Karpas-422 (cell line): ENCODE results near the gene PCDH15. TPM values are rescaled to one million over a fixed set of nuclear protein-coding genes. Genes with fewer than 3 reads are reported as not detected.

Experiments used
- DNase-seq: peaks from one replicate; pipeline ENCODE4 v3.0.0-alpha.2; 2015
- H2AFZ ChIP-seq: fragments of 200-600 bp; sonication (generic); 2 replicates; pipeline ENCODE4 v1.6.1; 2014; ENCODE audit warnings: antibody characterized with exemption, low read length, mixed read lengths
- H3K27ac ChIP-seq: fragments of 200-600 bp; sonication (generic); 2 replicates; pipeline ENCODE4 v1.5.1; 2014; ENCODE audit warnings: mild to moderate bottlenecking, low read length, moderate library complexity
- H3K27me3 ChIP-seq: fragments of 200-600 bp; sonication (generic); 2 replicates; pipeline ENCODE4 v1.6.1; 2014; ENCODE audit warnings: low read length, mixed read lengths
- H3K36me3 ChIP-seq: fragments of 200-600 bp; sonication (generic); 2 replicates; pipeline ENCODE4 v1.6.1; 2014; ENCODE audit warnings: low read length, mixed read lengths; ENCODE audit not compliant: insufficient read depth
- H3K4me1 ChIP-seq: fragments of 200-600 bp; sonication (generic); 2 replicates; pipeline ENCODE4 v1.6.1; 2014; ENCODE audit warnings: mild to moderate bottlenecking, low read length, mixed read lengths
- H3K4me2 ChIP-seq: fragments of 200-600 bp; sonication (generic); 2 replicates; pipeline ENCODE4 v1.6.1; 2014; ENCODE audit warnings: low read length, low read depth, mild to moderate bottlenecking; ENCODE audit not compliant: poor library complexity, severe bottlenecking
- H3K4me3 ChIP-seq: fragments of 200-600 bp; sonication (generic); 2 replicates; pipeline ENCODE4 v1.5.1; 2014; ENCODE audit warnings: mild to moderate bottlenecking, antibody characterized with exemption, low read length, mixed read lengths
- H3K79me2 ChIP-seq: fragments of 200-600 bp; sonication (generic); 2 replicates; pipeline ENCODE4 v1.6.1; 2014; ENCODE audit warnings: mild to moderate bottlenecking, low read length, mixed read lengths
- H3K9ac ChIP-seq: fragments of 200-600 bp; sonication (generic); 2 replicates; pipeline ENCODE4 v1.6.0; 2014; ENCODE audit warnings: low read length
- H3K9me2 ChIP-seq: fragments of 200-600 bp; sonication (generic), shearing (Covaris generic); replicated peaks from 2 replicates; pipeline ENCODE4 v1.6.0; 2014; ENCODE audit warnings: mild to moderate bottlenecking, low read length, moderate library complexity; ENCODE audit not compliant: insufficient read depth
- H3K9me3 ChIP-seq: fragments of 300-700, 200-600 bp; sonication (generic); 2 replicates; pipeline ENCODE4 v1.6.1; 2014; ENCODE audit warnings: low read length, mixed read lengths
- H4K20me1 ChIP-seq: fragments of 200-600 bp; sonication (generic); 2 replicates; pipeline ENCODE4 v1.6.1; 2014; ENCODE audit warnings: mild to moderate bottlenecking, antibody characterized with exemption, low read length, low read depth; ENCODE audit not compliant: insufficient read depth
- total RNA-seq: library from RNA; depleted of rRNA; stranded (reverse); fragments of >200 nt; shearing (Covaris generic); gene quantifications from 2 replicates; pipeline ENCODE4 v1.2.3, GENCODE V29; 2014; ENCODE audit warnings: low replicate concordance

The PCDH15 gene
- total RNA-seq, 1 experiment from 2014 or later, result not detected

GRCh38 chr10:54081950-54082349 is 719.1 kb downstream of the PCDH15 start:
- Histone ChIP-seq H3K9me3 (peaks cover 39% of the 10 kb centered on the region), H3K79me2 (no peaks in the 10 kb centered on the region), H3K9ac (no peak overlapping the region), H3K4me3 (no peak overlapping the region), H3K4me2 (no peak overlapping the region), H3K36me3 (no peaks in the 10 kb centered on the region), H2AFZ (no peak overlapping the region), H3K27me3 (no peaks in the 10 kb centered on the region), H3K9me2 (no peaks in the 10 kb centered on the region), H3K27ac (no peak overlapping the region), H3K4me1 (no peaks in the 10 kb centered on the region), H4K20me1 (no peaks in the 10 kb centered on the region)
- no peak for DNase-seq

DNA sequence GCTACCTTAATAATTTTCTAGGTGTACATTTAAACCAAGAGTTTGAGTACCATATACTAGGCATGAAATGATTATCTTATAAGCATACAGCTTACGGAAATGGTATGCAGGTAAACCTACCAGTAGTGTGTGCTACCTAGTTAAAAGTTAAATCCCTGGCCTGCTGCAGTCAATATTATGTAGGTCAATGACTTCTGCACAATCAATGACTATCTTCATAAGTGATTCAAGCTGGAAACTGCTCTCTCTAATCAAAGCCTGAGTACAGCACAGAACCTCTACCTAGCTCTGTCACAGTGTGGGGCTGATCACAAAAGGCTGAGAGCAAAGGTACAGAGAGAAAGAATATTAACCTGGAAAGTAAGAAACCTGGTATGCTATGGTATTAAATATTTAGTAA is 733.7 kb downstream of the PCDH15 start:
- H3K9me2 ChIP-seq, result no peaks in the 10 kb centered on the region

DNA sequence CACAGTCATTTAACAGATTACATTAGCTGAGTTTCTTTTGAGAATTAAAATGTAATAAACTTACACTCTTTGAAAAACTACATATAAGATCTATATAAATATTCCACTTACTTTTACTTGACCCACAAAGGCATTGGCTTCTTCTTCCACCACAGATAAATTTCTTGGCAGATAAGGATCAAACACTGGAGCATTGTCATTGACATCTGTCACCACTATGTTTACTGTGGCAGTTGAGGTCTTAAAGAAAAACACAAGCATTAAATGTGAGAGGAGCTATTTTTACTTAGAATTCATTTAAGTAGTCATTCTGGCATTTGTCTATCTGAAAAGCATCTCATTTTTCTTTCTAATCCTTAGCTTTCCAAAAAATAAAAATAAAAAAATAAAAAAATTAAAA is 734.4 kb downstream of the PCDH15 start:
- H3K9me3 ChIP-seq, result peaks cover 13% of the 10 kb centered on the region
- H3K4me2 ChIP-seq, result no peak overlapping the region
- H3K79me2 ChIP-seq, result no peaks in the 10 kb centered on the region
- DNase-seq, result no peak
- no peak overlapping the region for H2AFZ ChIP-seq
- H4K20me1 ChIP-seq, result no peaks in the 10 kb centered on the region
- H3K27me3 ChIP-seq, result no peaks in the 10 kb centered on the region
- no peaks in the 10 kb centered on the region for H3K4me1 ChIP-seq
- H3K9me2 ChIP-seq, result no peaks in the 10 kb centered on the region
- H3K9ac ChIP-seq, result no peak overlapping the region
- H3K4me3 ChIP-seq, result no peak overlapping the region
- no peak overlapping the region for H3K27ac ChIP-seq
- H3K36me3 ChIP-seq, result no peaks in the 10 kb centered on the region

More for the DNA sequence above, 733.7 kb downstream of the PCDH15 start:
- no peak overlapping the region for H3K9ac ChIP-seq
- no peak overlapping the region for H2AFZ ChIP-seq
- H3K4me3 ChIP-seq, result no peak overlapping the region
- no peak for DNase-seq
- no peaks in the 10 kb centered on the region for H3K4me1 ChIP-seq
- no peaks in the 10 kb centered on the region for H3K27me3 ChIP-seq
- H3K27ac ChIP-seq, result no peak overlapping the region
- H3K4me2 ChIP-seq, result no peak overlapping the region
- peaks cover 13% of the 10 kb centered on the region for H3K9me3 ChIP-seq
- H4K20me1 ChIP-seq, result no peaks in the 10 kb centered on the region
- no peaks in the 10 kb centered on the region for H3K36me3 ChIP-seq
- H3K79me2 ChIP-seq, result no peaks in the 10 kb centered on the region

GRCh38 chr10:54065106-54065505 is 735.9 kb downstream of the PCDH15 start:
- DNase-seq, result no peak
- Histone ChIP-seq H3K27ac (no peak overlapping the region), H3K9ac (no peak overlapping the region), H3K9me2 (no peaks in the 10 kb centered on the region), H3K9me3 (peaks cover 9% of the 10 kb centered on the region), H4K20me1 (no peaks in the 10 kb centered on the region), H3K79me2 (no peaks in the 10 kb centered on the region), H3K4me1 (no peaks in the 10 kb centered on the region), H2AFZ (no peak overlapping the region), H3K4me2 (no peak overlapping the region), H3K27me3 (no peaks in the 10 kb centered on the region), H3K4me3 (no peak overlapping the region), H3K36me3 (no peaks in the 10 kb centered on the region)

DNA sequence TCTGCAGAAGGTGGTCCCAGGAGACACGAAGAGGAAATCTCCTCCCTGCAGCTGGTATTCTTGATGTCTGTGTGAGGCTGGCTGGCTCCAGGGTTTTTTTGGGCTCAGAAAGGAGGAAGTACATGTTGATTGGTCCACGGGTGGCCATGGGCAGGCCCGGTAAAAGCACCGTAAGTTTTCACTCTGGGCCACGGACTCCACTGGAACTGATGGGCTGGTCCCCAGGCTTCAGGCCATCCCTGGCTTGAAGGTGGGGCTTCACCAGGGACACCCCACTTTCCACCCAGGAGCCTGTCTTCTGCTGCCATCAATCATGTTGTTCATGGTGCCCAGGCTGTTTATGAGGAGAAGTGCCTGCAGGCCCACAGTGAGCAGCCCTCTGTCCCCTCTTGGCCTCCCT is 736.8 kb downstream of the PCDH15 start:
- no peak for DNase-seq
- Histone ChIP-seq H3K9ac (no peak overlapping the region), H3K4me2 (no peak overlapping the region), H3K27me3 (no peaks in the 10 kb centered on the region), H3K79me2 (no peaks in the 10 kb centered on the region), H3K9me3 (peaks cover 16% of the 10 kb centered on the region), H4K20me1 (no peaks in the 10 kb centered on the region), H2AFZ (no peak overlapping the region), H3K4me1 (no peaks in the 10 kb centered on the region), H3K4me3 (no peak overlapping the region), H3K9me2 (no peaks in the 10 kb centered on the region), H3K27ac (no peak overlapping the region), H3K36me3 (no peaks in the 10 kb centered on the region)

- Histone ChIP-seq H3K4me1 (no peaks in the 10 kb centered on the region), H2AFZ (no peak overlapping the region)
These were observed 737.5 kb downstream of the PCDH15 start for GRCh38 chr10:54063514-54063913.

DNA sequence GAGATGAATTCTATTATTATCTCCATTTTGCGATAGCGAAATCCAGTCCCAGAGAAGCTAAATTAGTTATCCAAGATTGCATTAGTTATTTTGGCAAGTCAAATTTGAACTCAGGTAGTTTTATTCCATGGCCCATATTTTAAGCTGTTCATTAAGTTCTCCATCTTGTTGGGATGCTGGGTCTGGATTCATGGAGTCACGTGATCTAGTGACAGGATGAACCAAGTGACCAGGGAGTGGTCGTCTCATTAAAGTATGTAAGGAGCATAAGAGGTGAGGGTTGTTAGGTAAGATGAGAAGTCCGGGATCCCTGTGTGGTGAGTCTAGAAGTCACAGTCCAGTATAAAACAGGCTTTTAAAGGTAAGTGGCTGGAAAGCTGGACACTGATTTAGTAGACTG is 740.5 kb downstream of the PCDH15 start:
- no peak overlapping the region for H3K27ac ChIP-seq
- no peak overlapping the region for H3K9ac ChIP-seq
- H3K27me3 ChIP-seq, result no peaks in the 10 kb centered on the region
- no peak overlapping the region for H3K4me2 ChIP-seq
- peaks cover 16% of the 10 kb centered on the region for H3K9me3 ChIP-seq
- no peak overlapping the region for H3K4me3 ChIP-seq
- no peak overlapping the region for H2AFZ ChIP-seq
- no peaks in the 10 kb centered on the region for H3K79me2 ChIP-seq
- DNase-seq, result no peak
- H3K9me2 ChIP-seq, result no peaks in the 10 kb centered on the region
- no peaks in the 10 kb centered on the region for H4K20me1 ChIP-seq
- no peaks in the 10 kb centered on the region for H3K4me1 ChIP-seq
- no peaks in the 10 kb centered on the region for H3K36me3 ChIP-seq

More at GRCh38 chr10:54063514-54063913, 737.5 kb downstream of the PCDH15 start:
- Histone ChIP-seq H3K9ac (no peak overlapping the region), H3K79me2 (no peaks in the 10 kb centered on the region), H4K20me1 (no peaks in the 10 kb centered on the region), H3K27me3 (no peaks in the 10 kb centered on the region), H3K36me3 (no peaks in the 10 kb centered on the region), H3K4me2 (no peak overlapping the region), H3K9me2 (no peaks in the 10 kb centered on the region), H3K27ac (no peak overlapping the region), H3K4me3 (no peak overlapping the region), H3K9me3 (peaks cover 15% of the 10 kb centered on the region)
- no peak for DNase-seq

DNA sequence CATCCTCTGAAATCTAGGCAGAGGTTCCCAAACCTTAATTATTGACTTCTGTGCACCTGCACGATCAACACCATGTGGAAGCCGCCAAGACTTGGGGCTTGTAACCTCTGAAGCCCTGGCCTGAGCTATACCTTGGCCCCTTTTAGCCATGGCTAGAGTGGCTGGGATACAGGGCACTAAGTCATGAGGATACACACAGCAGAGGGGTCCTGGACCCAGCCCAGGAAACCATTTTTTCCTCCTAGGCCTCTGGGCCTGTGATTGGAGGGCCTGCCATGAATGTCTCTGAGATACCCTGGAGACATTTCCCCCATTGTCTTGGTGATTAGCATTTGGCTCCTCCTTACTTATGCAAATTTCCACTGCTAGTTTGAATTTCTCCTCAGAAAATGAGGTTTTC is 743.7 kb downstream of the PCDH15 start:
- no peak overlapping the region for H3K4me3 ChIP-seq
- no peaks in the 10 kb centered on the region for H3K27me3 ChIP-seq
- H3K9me2 ChIP-seq, result no peaks in the 10 kb centered on the region
- H4K20me1 ChIP-seq, result no peaks in the 10 kb centered on the region
- H2AFZ ChIP-seq, result no peak overlapping the region
- no peak overlapping the region for H3K9ac ChIP-seq
- no peaks in the 10 kb centered on the region for H3K36me3 ChIP-seq
- H3K4me2 ChIP-seq, result no peak overlapping the region
- no peaks in the 10 kb centered on the region for H3K79me2 ChIP-seq
- no peaks in the 10 kb centered on the region for H3K4me1 ChIP-seq
- DNase-seq, result no peak
- peaks cover 33% of the 10 kb centered on the region for H3K9me3 ChIP-seq
- no peak overlapping the region for H3K27ac ChIP-seq

DNA sequence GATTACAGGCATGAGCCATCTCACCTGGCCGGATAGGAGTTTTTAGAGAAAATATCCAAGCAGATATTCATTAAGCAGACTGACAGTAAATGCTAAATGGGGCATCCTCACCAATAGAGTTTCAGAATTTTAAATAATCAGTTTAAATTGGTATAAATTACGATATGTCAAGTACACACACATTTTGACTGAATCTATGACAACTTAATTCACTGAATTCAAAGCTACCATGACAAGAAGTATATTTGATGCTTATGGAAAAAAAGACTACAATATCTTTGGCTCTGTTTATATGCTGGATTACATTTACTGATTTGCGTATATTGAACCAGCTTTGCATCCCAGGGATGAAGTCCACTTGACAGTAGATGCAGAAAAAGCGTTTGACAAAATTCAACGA is 774.7 kb downstream of the PCDH15 start:
- Histone ChIP-seq H3K4me3 (no peak overlapping the region), H3K9me2 (no peaks in the 10 kb centered on the region), H3K79me2 (no peaks in the 10 kb centered on the region), H4K20me1 (no peaks in the 10 kb centered on the region), H3K9ac (no peak overlapping the region), H3K36me3 (no peaks in the 10 kb centered on the region), H3K4me2 (no peak overlapping the region), H3K4me1 (no peaks in the 10 kb centered on the region), H3K27me3 (no peaks in the 10 kb centered on the region), H3K27ac (no peak overlapping the region), H2AFZ (no peak overlapping the region), H3K9me3 (peaks cover 27% of the 10 kb centered on the region)
- no peak for DNase-seq
